Smooth muscle cell (in vitro differentiated cells): ENCODE measurements around the gene VAV2. TPM values are rescaled to one million over a fixed set of nuclear protein-coding genes. Genes with fewer than 3 reads are reported as not detected.

Experiments
- DNase-seq: peaks from one replicate; lab custom pipeline; 2025; ENCODE audit not compliant: unreplicated experiment; lab: John Stamatoyannopoulos, UW
- H2AFZ ChIP-seq: fragments of 200-600 bp; sonication (generic); 2 replicates; pipeline ENCODE4 v1.6.0; 2016; ENCODE audit warnings: antibody characterized with exemption, low read depth, mild to moderate bottlenecking
- H3F3A ChIP-seq: fragments of 200-600 bp; sonication (generic); 2 replicates; pipeline ENCODE4 v1.6.0; 2017; ENCODE audit warnings: antibody characterized with exemption, low read depth
- H3K27ac ChIP-seq: fragments of 200-600 bp; sonication (generic); 2 replicates; pipeline ENCODE4 v1.5.1; 2016; ENCODE audit warnings: low read depth, mild to moderate bottlenecking
- H3K27me3 ChIP-seq: fragments of 200-600 bp; sonication (generic); 2 replicates; pipeline ENCODE4 v1.6.1; 2016; ENCODE audit warnings: low read depth, mild to moderate bottlenecking
- H3K36me3 ChIP-seq: fragments of 200-600 bp; sonication (generic); 2 replicates; pipeline ENCODE4 v1.5.1; 2016; ENCODE audit warnings: low read depth
- H3K4me1 ChIP-seq: fragments of 200-600 bp; sonication (generic); 2 replicates; pipeline ENCODE4 v1.5.1; 2016; ENCODE audit warnings: low read depth
- H3K4me2 ChIP-seq: fragments of 200-600 bp; sonication (generic); 2 replicates; pipeline ENCODE4 v1.6.0; 2016; ENCODE audit warnings: mild to moderate bottlenecking
- H3K4me3 ChIP-seq: fragments of 200-600 bp; sonication (generic); 2 replicates; pipeline ENCODE4 v1.5.1; 2016; ENCODE audit warnings: mild to moderate bottlenecking
- H3K79me2 ChIP-seq: fragments of 200-600 bp; sonication (generic); 2 replicates; pipeline ENCODE4 v1.6.0; 2016; ENCODE audit warnings: low read depth, mild to moderate bottlenecking
- H3K9ac ChIP-seq: fragments of 200-600 bp; sonication (generic); 2 replicates; pipeline ENCODE4 v1.6.0; 2016; ENCODE audit warnings: low read depth
- H3K9me3 ChIP-seq: fragments of 200-600 bp; sonication (generic); replicated peaks from 2 replicates; pipeline ENCODE4 v1.5.1; 2016; ENCODE audit warnings: low read depth
- H4K20me1 ChIP-seq: fragments of 200-600 bp; sonication (generic); 2 replicates; pipeline ENCODE4 v1.6.0; 2016; ENCODE audit warnings: low read depth
- WGBS: methylation state at CpG from one replicate; pipeline ENCODE4 v1.1.7; 2016; ENCODE audit warnings: low lambda C conversion rate; 5-methylcytosine and 5-hydroxymethylcytosine counted together
- polyA plus RNA-seq: library from polyadenylated mRNA; unstranded; fragments of >200 nt; fragmentation: Nextera tagmentation; extraction: Ambion mirVana; gene quantifications from 2 replicates; pipeline ENCODE4 v1.2.1, GENCODE V29; 2016
- total RNA-seq: library from RNA; depleted of rRNA; stranded (reverse); fragments of >200 nt; gene quantifications from 2 replicates; pipeline ENCODE4 v1.2.3, GENCODE V29; 2014
- TF ChIP-seq, protein P1 (sequence below): fragments of 200-600 bp; sonication (generic); IDR thresholded peaks from 2 replicates; pipeline ENCODE4 v1.5.1; 2017; ENCODE audit warnings: borderline replicate concordance, mild to moderate bottlenecking, antibody characterized with exemption; ENCODE audit not compliant: insufficient read depth, poor library complexity, severe bottlenecking

Gene VAV2
- total and polyA plus RNA-seq, 2 experiments from 2014 or later = 26.2 to 35.3 TPM

- TF ChIP-seq, protein P1, sequence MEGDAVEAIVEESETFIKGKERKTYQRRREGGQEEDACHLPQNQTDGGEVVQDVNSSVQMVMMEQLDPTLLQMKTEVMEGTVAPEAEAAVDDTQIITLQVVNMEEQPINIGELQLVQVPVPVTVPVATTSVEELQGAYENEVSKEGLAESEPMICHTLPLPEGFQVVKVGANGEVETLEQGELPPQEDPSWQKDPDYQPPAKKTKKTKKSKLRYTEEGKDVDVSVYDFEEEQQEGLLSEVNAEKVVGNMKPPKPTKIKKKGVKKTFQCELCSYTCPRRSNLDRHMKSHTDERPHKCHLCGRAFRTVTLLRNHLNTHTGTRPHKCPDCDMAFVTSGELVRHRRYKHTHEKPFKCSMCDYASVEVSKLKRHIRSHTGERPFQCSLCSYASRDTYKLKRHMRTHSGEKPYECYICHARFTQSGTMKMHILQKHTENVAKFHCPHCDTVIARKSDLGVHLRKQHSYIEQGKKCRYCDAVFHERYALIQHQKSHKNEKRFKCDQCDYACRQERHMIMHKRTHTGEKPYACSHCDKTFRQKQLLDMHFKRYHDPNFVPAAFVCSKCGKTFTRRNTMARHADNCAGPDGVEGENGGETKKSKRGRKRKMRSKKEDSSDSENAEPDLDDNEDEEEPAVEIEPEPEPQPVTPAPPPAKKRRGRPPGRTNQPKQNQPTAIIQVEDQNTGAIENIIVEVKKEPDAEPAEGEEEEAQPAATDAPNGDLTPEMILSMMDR = no peak
- no peak for DNase-seq
- H3K27ac ChIP-seq = peak overlapping the region; percentile 38
- H3F3A ChIP-seq = no peaks in the 10 kb centered on the region
- H3K4me1 ChIP-seq = peaks cover 6% of the 10 kb centered on the region
- WGBS = 80% methylated on average over 17 of the region's 17 CpGs
- H3K9me3 ChIP-seq = no peaks in the 10 kb centered on the region
- H3K79me2 ChIP-seq = peaks cover 13% of the 10 kb centered on the region
- no peaks in the 10 kb centered on the region for H3K36me3 ChIP-seq
- no peak overlapping the region for H3K9ac ChIP-seq
- peaks cover 85% of the 10 kb centered on the region for H4K20me1 ChIP-seq
- no peaks in the 10 kb centered on the region for H3K27me3 ChIP-seq
- no peak overlapping the region for H3K4me3 ChIP-seq
- H2AFZ ChIP-seq = no peak overlapping the region
- no peak overlapping the region for H3K4me2 ChIP-seq
Measured at GRCh38 chr9:133825555-133826218, 166.4 kb downstream of the VAV2 start.

DNA sequence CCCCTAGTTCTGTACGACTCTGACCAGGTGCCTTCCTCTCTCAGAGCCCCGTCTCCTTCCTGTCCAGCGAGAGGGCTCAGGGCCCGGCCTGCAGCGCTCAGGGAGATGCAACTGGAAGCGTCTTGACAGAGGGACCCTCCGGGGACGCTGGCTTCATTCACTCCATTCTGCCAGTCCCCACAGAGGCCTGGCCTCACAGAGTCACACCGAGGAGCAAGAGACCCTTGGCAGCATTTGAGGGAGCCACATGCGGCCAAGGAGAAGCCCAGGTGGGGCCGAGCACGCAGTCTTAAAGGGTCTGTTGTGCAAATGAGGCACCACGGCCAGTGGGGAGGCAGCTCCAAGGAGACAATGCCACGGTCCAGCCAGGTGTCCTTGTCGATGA, 167.3 kb downstream of the VAV2 start:
- Histone ChIP-seq H4K20me1 (peaks cover 79% of the 10 kb centered on the region), H3K9ac (no peak overlapping the region), H3K79me2 (peaks cover 13% of the 10 kb centered on the region), H2AFZ (no peak overlapping the region), H3F3A (no peaks in the 10 kb centered on the region), H3K36me3 (peaks cover 1% of the 10 kb centered on the region), H3K9me3 (no peaks in the 10 kb centered on the region), H3K27ac (no peak overlapping the region), H3K4me3 (no peak overlapping the region), H3K4me1 (peaks cover 6% of the 10 kb centered on the region), H3K4me2 (no peak overlapping the region), H3K27me3 (no peaks in the 10 kb centered on the region)
- 94% methylated on average over 13 of the region's 15 CpGs for whole genome bisulfite sequencing
- no peak for DNase-seq
- TF ChIP-seq, protein P1 = no peak

GRCh38 chr9:133824106-133824801, 167.9 kb downstream of the VAV2 start:
- Histone ChIP-seq H3K9me3 (no peaks in the 10 kb centered on the region), H4K20me1 (peaks cover 74% of the 10 kb centered on the region), H3K4me2 (no peak overlapping the region), H3K4me3 (no peak overlapping the region), H3K4me1 (peaks cover 6% of the 10 kb centered on the region), H2AFZ (no peak overlapping the region), H3K36me3 (peaks cover 5% of the 10 kb centered on the region), H3F3A (no peaks in the 10 kb centered on the region), H3K9ac (no peak overlapping the region), H3K79me2 (peaks cover 13% of the 10 kb centered on the region), H3K27ac (no peak overlapping the region), H3K27me3 (no peaks in the 10 kb centered on the region)
- 92% methylated on average over 14 of the region's 14 CpGs for WGBS
- TF ChIP-seq, protein P1 = no peak
- DNase-seq = no peak
